HG02642 (cell line): Measurements from ENCODE around the gene KLK1.
"Not testable (repeated sequence)": the region's sequence is repeated elsewhere in the genome, so short reads cannot be mapped to it uniquely, and the experiment has no call there.

ENCODE experiments used
- ATAC-seq: cut with Tn5 transposase; IDR thresholded peaks from one replicate; pipeline ENCODE4 v1.9.1; 2021; ENCODE audit warnings: mild to moderate bottlenecking; ENCODE audit not compliant: unreplicated experiment, poor library complexity

Gene KLK1

GRCh38 chr19:50817941-50818858, 5.4 kb downstream of the KLK1 start:
- ATAC-seq: peak; percentile 60

- ATAC-seq: no peak
Measured at GRCh38 chr19:50815439-50815838, 8.1 kb downstream of the KLK1 start.

DNA sequence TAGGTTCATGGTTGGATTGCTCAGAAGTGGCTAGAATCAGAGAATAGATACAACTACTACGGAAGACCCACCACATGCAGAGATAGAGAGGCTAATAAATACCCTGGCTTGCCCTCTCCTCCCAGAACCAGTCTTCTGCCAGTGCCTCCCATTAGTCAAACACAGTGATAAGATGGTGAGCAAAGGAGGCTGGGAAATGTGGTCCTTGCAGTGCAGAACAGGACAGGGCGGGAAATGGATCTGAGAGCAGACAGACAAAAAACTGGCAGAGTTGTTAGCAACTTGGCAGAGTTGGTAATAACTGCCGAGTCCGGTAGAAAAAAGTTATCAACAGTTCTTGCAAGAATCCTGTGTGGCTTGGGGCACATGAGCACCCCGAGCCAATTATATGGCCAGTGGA, 8.7 kb downstream of the KLK1 start:
- ATAC-seq: no peak

DNA sequence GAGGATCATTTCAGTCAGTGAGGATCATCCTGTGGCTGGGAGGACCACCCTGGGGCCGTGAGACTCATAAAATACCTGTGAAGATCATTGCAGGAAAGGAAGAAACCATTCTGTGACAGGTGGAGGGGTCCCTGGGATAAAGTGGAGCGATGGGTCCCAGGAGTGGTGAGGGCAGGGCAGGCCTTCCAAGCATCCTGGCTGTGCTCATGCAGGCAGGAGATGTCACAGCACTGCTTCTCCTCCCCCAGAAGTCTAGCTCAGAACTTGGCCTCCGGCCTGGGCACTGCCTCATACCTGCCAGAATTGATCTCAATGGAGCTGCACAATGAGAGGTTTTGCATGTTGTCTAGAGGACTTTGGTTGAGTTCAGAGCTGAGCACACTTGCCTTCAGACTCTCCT, 11.1 kb downstream of the KLK1 start:
- ATAC-seq: no peak

- ATAC-seq: not testable (repeated sequence)
Measured at GRCh38 chr19:50811622-50812238, 11.9 kb downstream of the KLK1 start.

- ATAC-seq: no peak
Measured at GRCh38 chr19:50808856-50809255, 14.7 kb downstream of the KLK1 start.

GRCh38 chr19:50804420-50805272, 18.9 kb downstream of the KLK1 start:
- peak; percentile 94 for ATAC-seq

- no peak for ATAC-seq
Measured at GRCh38 chr19:50803633-50804419, 19.8 kb downstream of the KLK1 start.

GRCh38 chr19:50801107-50801506, 22.5 kb downstream of the KLK1 start:
- ATAC-seq: no peak

GRCh38 chr19:50799547-50799851, 24.1 kb downstream of the KLK1 start:
- ATAC-seq: no peak

GRCh38 chr19:50798659-50799546, 24.7 kb downstream of the KLK1 start:
- ATAC-seq: no peak

- ATAC-seq: no peak
Measured at GRCh38 chr19:50797781-50798658, 25.6 kb downstream of the KLK1 start.

- no peak for ATAC-seq
Measured at GRCh38 chr19:50797429-50797780, 26.2 kb downstream of the KLK1 start.

DNA sequence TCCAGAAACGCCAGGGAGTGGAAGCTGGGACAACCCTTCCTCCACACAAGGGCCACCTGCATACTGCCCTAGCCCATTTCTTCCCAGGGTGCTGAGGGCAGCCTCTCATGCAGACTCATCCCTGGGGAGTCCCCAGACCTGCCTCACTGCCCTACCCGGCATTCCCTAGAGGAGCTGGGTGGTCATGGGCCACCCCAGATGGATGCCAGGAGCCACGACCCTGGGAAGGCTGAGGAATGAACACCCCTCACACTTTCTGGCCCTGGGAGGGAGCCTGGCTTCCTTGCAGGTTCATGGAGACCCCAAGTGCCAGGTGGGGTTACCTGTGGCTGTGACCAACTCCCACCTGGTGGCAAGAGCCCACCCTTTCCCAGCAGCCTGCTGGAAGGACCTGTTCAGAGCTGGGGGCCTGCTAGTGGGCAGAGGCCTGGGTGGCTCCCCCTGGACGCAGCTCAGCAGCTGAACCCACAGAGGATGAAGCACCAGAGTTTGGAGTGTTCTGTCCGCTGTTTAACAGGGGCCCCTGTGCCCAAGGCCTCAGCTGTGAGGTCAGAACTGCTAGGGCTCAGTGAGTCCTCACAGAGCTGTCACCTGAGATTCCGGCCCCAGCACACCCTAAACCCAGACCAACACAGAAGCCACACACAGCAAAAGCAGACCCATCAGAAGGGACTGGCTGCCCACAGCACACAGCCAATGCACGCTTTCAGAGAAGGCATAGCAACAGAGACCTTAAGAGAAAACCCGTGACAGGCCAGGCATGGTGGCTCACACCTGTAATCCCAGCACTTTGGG, 26.8 kb downstream of the KLK1 start:
- ATAC-seq: no peak

DNA sequence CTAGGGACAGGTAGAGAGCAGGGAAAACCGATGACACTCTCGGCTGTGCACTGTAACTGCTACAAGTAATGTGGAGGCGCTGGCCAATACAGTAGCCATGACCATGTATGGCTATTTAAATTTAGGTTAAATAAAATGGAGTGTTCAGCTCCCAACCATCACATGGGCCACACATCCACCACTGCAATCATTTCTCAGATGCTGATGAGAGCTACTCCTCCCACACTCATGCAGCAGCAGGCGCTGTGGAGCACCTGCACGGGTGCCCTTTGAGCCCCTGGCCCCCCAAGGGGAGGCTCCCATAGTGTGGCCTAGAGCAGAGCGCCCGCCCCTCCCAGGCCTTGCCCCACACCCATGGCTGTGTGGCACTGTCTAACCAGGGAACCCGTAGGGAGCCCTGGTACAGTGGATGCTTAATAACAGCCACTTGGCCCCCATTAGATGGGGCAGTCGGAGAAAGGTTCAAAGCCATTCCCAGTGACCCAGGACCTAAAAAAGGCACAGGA, 27.4 kb downstream of the KLK1 start:
- ATAC-seq: no peak

GRCh38 chr19:50795664-50796073, 27.9 kb downstream of the KLK1 start:
- no peak for ATAC-seq

GRCh38 chr19:50794876-50795663, 28.5 kb downstream of the KLK1 start:
- ATAC-seq: no peak
